Activated naive CD8-positive, alpha-beta T cell (primary cell): ENCODE results near the gene PTPN1.
A peak's percentile ranks its signal among the peaks of the same experiment; 100 is the strongest.

Experiments used
- H3K27ac Mint-ChIP-seq: one replicate; pipeline ENCODE4 v1.8.0; 2021; ENCODE audit warnings: mixed read lengths
- H3K27me3 Mint-ChIP-seq: one replicate; pipeline ENCODE4 v1.8.0; 2021; ENCODE audit warnings: mixed read lengths
- H3K36me3 Mint-ChIP-seq: one replicate; pipeline ENCODE4 v1.8.0; 2021; ENCODE audit warnings: mixed read lengths
- H3K4me1 Mint-ChIP-seq: one replicate; pipeline ENCODE4 v1.8.0; 2021; ENCODE audit warnings: low read depth, mixed read lengths
- H3K4me3 Mint-ChIP-seq: one replicate; pipeline ENCODE4 v1.8.0; 2021; ENCODE audit warnings: mild to moderate bottlenecking, mixed read lengths
- H3K9me3 Mint-ChIP-seq: one replicate; pipeline ENCODE4 v1.8.0; 2021; ENCODE audit warnings: low read depth, mixed read lengths

Gene PTPN1

DNA sequence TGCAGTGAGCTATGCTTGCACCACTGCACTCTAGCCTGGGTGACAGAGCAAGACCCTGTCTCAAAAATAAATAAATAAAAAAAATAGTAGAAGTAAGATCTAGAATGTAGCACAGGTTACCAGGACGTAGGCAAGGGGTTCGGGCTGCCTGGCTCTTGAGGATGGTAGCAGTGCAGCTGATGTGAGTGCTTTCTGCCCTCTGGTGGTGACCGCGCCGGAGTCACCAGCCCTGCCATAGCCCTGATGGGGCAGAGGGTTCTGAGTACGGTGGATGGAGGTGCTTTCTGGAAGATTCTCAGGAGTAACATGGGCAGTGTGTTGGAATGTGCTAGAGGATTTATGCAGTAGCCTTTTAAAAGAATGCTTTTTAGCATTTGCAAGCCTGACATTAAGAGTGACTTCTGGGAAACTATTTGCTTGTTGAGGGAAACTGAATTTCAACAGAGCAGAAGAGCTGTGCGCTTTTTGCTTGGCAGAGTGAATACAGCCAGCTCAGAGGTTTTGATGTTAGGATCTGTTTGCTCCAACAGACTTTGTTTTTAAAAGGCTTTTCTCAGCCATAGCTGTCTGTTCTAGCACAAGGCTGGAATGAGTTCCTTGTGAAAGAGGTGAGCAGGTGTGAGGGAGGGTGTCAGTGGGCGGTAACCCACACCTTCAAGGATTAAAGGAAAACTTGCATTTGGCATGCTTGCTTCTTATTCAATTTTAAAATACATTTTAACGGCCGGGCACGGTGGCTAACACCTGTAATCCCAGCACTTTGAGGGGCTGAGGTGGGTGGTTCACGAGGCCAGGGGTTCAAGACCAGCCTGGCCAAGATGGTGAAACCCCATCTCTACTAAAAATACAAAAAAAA is 65.9 kb downstream of the PTPN1 start:
- no peak overlapping the region for H3K4me3 Mint-ChIP-seq
- peaks cover 2% of the 10 kb centered on the region for H3K36me3 Mint-ChIP-seq
- H3K27ac Mint-ChIP-seq, result peak overlapping the region; percentile 77
- no peaks in the 10 kb centered on the region for H3K27me3 Mint-ChIP-seq
- H3K4me1 Mint-ChIP-seq, result peaks cover 22% of the 10 kb centered on the region
- no peaks in the 10 kb centered on the region for H3K9me3 Mint-ChIP-seq

- no peak overlapping the region for H3K27ac Mint-ChIP-seq
- H3K36me3 Mint-ChIP-seq, result peaks cover 2% of the 10 kb centered on the region
- H3K4me3 Mint-ChIP-seq, result no peak overlapping the region
- no peaks in the 10 kb centered on the region for H3K9me3 Mint-ChIP-seq
- no peaks in the 10 kb centered on the region for H3K27me3 Mint-ChIP-seq
- H3K4me1 Mint-ChIP-seq, result peaks cover 11% of the 10 kb centered on the region
These were observed 67.2 kb downstream of the PTPN1 start for GRCh38 chr20:50577175-50578018.

GRCh38 chr20:50578061-50578777 is 68.0 kb downstream of the PTPN1 start:
- Mint-ChIP-seq H3K27me3 (no peaks in the 10 kb centered on the region), H3K4me1 (peaks cover 5% of the 10 kb centered on the region), H3K4me3 (no peak overlapping the region), H3K27ac (peak overlapping the region; percentile 34), H3K36me3 (peaks cover 2% of the 10 kb centered on the region), H3K9me3 (no peaks in the 10 kb centered on the region)

DNA sequence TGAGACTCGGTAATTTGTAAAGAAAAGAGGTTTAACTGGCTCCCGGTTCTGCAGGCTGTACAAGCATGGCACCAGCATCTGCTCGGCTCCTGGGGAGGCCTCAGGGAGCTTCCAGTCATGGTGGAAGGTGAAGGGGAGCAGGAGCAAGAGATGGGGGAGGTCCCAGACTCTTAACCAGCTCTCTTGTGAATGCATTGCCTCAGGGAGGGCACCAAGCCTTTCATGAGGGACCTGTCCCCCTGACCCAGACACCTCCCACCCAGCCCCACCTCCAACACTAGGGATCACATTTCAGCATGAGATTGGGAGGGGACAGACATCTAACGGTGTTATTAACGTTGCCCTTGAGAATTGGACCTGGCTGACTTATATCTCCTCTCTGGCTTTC is 68.6 kb downstream of the PTPN1 start:
- Mint-ChIP-seq H3K9me3 (no peaks in the 10 kb centered on the region), H3K4me3 (no peak overlapping the region), H3K36me3 (peaks cover 2% of the 10 kb centered on the region), H3K27me3 (no peaks in the 10 kb centered on the region), H3K27ac (peak overlapping the region; percentile 34), H3K4me1 (peaks cover 2% of the 10 kb centered on the region)

- no peaks in the 10 kb centered on the region for H3K9me3 Mint-ChIP-seq
- H3K27me3 Mint-ChIP-seq, result no peaks in the 10 kb centered on the region
- H3K27ac Mint-ChIP-seq, result no peak overlapping the region
- peaks cover 2% of the 10 kb centered on the region for H3K36me3 Mint-ChIP-seq
- H3K4me1 Mint-ChIP-seq, result peaks cover 2% of the 10 kb centered on the region
- H3K4me3 Mint-ChIP-seq, result no peak overlapping the region
These were observed 69.3 kb downstream of the PTPN1 start for GRCh38 chr20:50579511-50579910.

DNA sequence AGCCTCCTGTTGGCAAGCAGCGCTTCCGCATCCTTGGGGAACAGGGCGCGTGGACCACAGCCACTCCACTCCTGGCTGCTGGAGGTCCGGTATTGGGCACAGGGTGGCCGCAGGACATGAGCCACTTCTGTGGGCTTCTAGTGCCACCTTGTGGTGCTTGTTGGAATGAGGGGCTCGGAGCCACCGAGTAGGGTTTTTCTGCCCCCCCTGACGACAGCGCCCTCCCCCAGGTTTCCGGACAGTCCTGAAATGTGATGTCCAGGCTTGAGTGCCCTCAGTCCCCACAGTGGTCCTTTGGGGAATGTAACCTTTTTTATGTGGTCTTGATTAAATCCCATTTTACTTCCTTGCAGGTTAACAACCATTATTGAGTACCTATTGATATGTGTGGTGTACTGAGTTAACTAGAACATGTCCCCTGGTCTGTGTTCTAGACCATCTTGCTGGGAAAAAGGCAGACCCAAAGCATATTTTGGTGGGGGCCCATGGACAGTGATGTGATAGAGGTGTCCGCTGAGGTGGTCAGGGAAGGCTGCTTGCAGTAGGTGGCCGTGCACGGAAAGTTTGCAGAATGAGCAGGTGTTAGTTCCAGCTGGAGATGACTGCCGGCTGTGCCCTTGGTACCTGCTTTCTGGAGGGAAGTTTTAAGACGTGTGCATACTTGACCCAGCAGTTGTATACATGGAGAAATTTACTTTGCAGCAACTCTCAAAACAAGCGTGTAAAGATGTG is 70.0 kb downstream of the PTPN1 start:
- H3K4me1 Mint-ChIP-seq, result no peaks in the 10 kb centered on the region
- H3K9me3 Mint-ChIP-seq, result no peaks in the 10 kb centered on the region
- H3K27me3 Mint-ChIP-seq, result no peaks in the 10 kb centered on the region
- H3K4me3 Mint-ChIP-seq, result no peak overlapping the region
- peaks cover 2% of the 10 kb centered on the region for H3K36me3 Mint-ChIP-seq
- H3K27ac Mint-ChIP-seq, result no peak overlapping the region

GRCh38 chr20:50580842-50581544 is 70.8 kb downstream of the PTPN1 start:
- H3K4me3 Mint-ChIP-seq, result no peak overlapping the region
- no peaks in the 10 kb centered on the region for H3K9me3 Mint-ChIP-seq
- no peak overlapping the region for H3K27ac Mint-ChIP-seq

GRCh38 chr20:50582092-50582491 is 71.9 kb downstream of the PTPN1 start:
- Mint-ChIP-seq H3K9me3 (no peaks in the 10 kb centered on the region), H3K4me3 (no peak overlapping the region), H3K27me3 (no peaks in the 10 kb centered on the region), H3K36me3 (no peaks in the 10 kb centered on the region), H3K4me1 (no peaks in the 10 kb centered on the region), H3K27ac (no peak overlapping the region)

More at GRCh38 chr20:50580842-50581544, 70.8 kb downstream of the PTPN1 start:
- H3K4me1 Mint-ChIP-seq, result no peaks in the 10 kb centered on the region
- H3K27me3 Mint-ChIP-seq, result no peaks in the 10 kb centered on the region
- H3K36me3 Mint-ChIP-seq, result no peaks in the 10 kb centered on the region

- H3K9me3 Mint-ChIP-seq, result no peaks in the 10 kb centered on the region
- H3K27me3 Mint-ChIP-seq, result no peaks in the 10 kb centered on the region
- no peak overlapping the region for H3K4me3 Mint-ChIP-seq
- no peak overlapping the region for H3K27ac Mint-ChIP-seq
- H3K4me1 Mint-ChIP-seq, result no peaks in the 10 kb centered on the region
- H3K36me3 Mint-ChIP-seq, result no peaks in the 10 kb centered on the region
These were observed 72.5 kb downstream of the PTPN1 start for GRCh38 chr20:50582591-50583234.

DNA sequence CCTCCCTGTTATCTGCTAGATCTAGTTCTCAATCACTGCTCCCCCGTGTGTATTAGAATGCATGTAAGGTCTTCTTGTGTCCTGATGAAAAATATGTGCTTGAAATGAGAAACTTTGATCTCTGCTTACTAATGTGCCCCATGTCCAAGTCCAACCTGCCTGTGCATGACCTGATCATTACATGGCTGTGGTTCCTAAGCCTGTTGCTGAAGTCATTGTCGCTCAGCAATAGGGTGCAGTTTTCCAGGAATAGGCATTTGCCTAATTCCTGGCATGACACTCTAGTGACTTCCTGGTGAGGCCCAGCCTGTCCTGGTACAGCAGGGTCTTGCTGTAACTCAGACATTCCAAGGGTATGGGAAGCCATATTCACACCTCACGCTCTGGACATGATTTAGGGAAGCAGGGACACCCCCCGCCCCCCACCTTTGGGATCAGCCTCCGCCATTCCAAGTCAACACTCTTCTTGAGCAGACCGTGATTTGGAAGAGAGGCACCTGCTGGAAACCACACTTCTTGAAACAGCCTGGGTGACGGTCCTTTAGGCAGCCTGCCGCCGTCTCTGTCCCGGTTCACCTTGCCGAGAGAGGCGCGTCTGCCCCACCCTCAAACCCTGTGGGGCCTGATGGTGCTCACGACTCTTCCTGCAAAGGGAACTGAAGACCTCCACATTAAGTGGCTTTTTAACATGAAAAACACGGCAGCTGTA is 73.4 kb downstream of the PTPN1 start:
- Mint-ChIP-seq H3K9me3 (no peaks in the 10 kb centered on the region), H3K36me3 (no peaks in the 10 kb centered on the region), H3K27me3 (no peaks in the 10 kb centered on the region), H3K4me3 (no peak overlapping the region), H3K4me1 (peaks cover 4% of the 10 kb centered on the region), H3K27ac (no peak overlapping the region)

DNA sequence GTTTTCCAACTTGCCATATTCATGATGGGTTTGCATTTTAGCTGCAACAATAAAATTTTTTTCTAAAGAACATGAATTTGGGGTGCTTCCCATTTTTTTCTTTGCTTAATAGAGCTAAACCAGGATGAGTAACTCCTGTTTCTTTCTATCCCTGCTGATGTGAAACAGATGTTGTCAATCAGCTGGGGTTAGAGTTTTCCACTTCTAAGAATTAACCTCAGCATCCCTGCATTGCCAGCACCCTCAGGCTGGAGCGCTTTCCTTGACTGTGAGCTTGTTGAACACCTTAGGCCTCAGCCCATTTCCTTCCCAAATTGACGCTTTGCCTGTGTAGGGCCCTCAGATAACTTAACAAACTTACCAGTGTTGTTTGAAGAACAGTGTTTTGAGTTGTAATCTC is 74.5 kb downstream of the PTPN1 start:
- Mint-ChIP-seq H3K27ac (no peak overlapping the region), H3K4me3 (no peak overlapping the region), H3K9me3 (no peaks in the 10 kb centered on the region), H3K36me3 (no peaks in the 10 kb centered on the region), H3K4me1 (peaks cover 4% of the 10 kb centered on the region), H3K27me3 (no peaks in the 10 kb centered on the region)

DNA sequence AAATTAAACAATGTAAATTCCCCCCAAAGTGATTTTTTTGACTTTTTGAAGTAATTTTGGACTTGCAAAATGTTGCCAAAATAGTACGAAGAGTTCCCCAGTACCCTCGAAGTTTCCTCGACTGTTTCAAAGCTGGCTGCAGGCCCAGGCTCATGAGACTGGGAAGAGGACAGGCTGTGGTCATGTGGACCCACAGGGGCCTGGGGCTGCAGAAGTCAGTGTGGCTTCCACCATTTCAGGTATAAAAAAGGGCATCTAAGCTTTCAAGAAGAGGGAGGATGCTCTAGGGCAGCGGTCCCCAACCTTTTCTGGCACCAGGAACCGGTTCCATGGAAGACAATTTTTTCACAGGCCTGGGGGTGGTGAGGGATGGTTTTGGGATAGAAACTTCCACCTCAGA is 75.0 kb downstream of the PTPN1 start:
- no peak overlapping the region for H3K4me3 Mint-ChIP-seq
- peaks cover 4% of the 10 kb centered on the region for H3K4me1 Mint-ChIP-seq
- H3K36me3 Mint-ChIP-seq, result no peaks in the 10 kb centered on the region
- H3K27me3 Mint-ChIP-seq, result no peaks in the 10 kb centered on the region
- no peak overlapping the region for H3K27ac Mint-ChIP-seq
- H3K9me3 Mint-ChIP-seq, result no peaks in the 10 kb centered on the region

- Mint-ChIP-seq H3K27ac (no peak overlapping the region), H3K4me3 (no peak overlapping the region), H3K4me1 (peaks cover 4% of the 10 kb centered on the region), H3K36me3 (no peaks in the 10 kb centered on the region), H3K9me3 (no peaks in the 10 kb centered on the region), H3K27me3 (no peaks in the 10 kb centered on the region)
These were observed 75.5 kb downstream of the PTPN1 start for GRCh38 chr20:50585678-50586077.
